ENCODE data around the gene FUZ. TPM values are rescaled to one million over a fixed set of nuclear protein-coding genes. Genes with fewer than 3 reads are reported as not detected.

Gene FUZ
- polyA plus RNA-seq, 1 donor from 2014 or later, result 35.4 TPM

DNA sequence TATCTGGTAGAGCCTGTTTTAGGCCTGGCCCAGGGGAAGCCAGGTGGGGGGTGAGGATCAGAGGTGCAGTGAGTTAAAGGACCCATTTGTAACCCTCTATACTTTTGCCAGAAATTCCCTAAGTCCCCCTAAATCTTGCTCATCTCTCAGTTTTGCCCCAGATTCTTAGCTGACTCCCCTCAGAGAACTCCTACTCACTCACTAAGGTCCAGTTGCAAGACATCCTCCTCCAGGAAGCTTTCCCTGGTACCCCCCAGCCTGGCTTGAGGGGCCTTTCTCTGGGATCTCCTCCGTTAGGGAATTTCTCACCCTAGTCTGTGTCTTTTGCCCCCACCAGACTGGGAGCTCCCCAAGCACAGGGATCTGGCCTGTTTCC lies 51.9 kb downstream of the FUZ start:
- H3K27ac ChIP-seq (ENCODE audit: low read length), result no peak overlapping the region
- no peaks in the 10 kb centered on the region for H4K20me1 ChIP-seq (ENCODE audit: insufficient read depth)
- no peaks in the 10 kb centered on the region for H3F3A ChIP-seq (ENCODE audit: insufficient read depth, low read length, poor library complexity, severe bottlenecking)
- H3K27me3 ChIP-seq (ENCODE audit: insufficient read depth, low read depth, low read length), result no peaks in the 10 kb centered on the region
- H3K9me2 ChIP-seq (ENCODE audit: insufficient read depth, low read length), result no peaks in the 10 kb centered on the region
- no peaks in the 10 kb centered on the region for H3K79me2 ChIP-seq (replicated peaks; ENCODE audit: insufficient read depth, low read length)
- H3K4me2 ChIP-seq (ENCODE audit: low read length), result no peak overlapping the region
- no peak overlapping the region for H2AFZ ChIP-seq (ENCODE audit: low read depth, low read length)
- no peak overlapping the region for H3K4me3 ChIP-seq (ENCODE audit: low read length)
- H3K9me3 ChIP-seq (ENCODE audit: low read length), result no peaks in the 10 kb centered on the region
- TF ChIP-seq REST (IDR thresholded peaks at IDR 0.05; ENCODE audit: borderline replicate concordance) (no peak), POLR2AphosphoS5 (IDR thresholded peaks at IDR 0.05) (no peak), SMC3 (conservative IDR thresholded peaks at IDR 0.05; ENCODE audit: poor library complexity) (no peak), MXI1 (conservative IDR thresholded peaks at IDR 0.05; ENCODE audit: poor library complexity, severe bottlenecking) (no peak), EP300 (conservative IDR thresholded peaks at IDR 0.05; ENCODE audit: poor library complexity, severe bottlenecking) (no peak), TAF1 (IDR thresholded peaks at IDR 0.05; ENCODE audit: low read depth) (no peak), EZH2 (IDR thresholded peaks at IDR 0.05; ENCODE audit: borderline replicate concordance, insufficient read depth, low read length, poor library complexity, severe bottlenecking) (no peak), RAD21 (conservative IDR thresholded peaks at IDR 0.05) (no peak)
- TF ChIP-seq, protein P1, sequence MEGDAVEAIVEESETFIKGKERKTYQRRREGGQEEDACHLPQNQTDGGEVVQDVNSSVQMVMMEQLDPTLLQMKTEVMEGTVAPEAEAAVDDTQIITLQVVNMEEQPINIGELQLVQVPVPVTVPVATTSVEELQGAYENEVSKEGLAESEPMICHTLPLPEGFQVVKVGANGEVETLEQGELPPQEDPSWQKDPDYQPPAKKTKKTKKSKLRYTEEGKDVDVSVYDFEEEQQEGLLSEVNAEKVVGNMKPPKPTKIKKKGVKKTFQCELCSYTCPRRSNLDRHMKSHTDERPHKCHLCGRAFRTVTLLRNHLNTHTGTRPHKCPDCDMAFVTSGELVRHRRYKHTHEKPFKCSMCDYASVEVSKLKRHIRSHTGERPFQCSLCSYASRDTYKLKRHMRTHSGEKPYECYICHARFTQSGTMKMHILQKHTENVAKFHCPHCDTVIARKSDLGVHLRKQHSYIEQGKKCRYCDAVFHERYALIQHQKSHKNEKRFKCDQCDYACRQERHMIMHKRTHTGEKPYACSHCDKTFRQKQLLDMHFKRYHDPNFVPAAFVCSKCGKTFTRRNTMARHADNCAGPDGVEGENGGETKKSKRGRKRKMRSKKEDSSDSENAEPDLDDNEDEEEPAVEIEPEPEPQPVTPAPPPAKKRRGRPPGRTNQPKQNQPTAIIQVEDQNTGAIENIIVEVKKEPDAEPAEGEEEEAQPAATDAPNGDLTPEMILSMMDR (IDR thresholded peaks at IDR 0.05; ENCODE audit: poor library complexity, severe bottlenecking), result no peak
- no peaks in the 10 kb centered on the region for H3K36me3 ChIP-seq (ENCODE audit: insufficient read depth, low read length)
- no peak overlapping the region for H3K9ac ChIP-seq (ENCODE audit: low read length)

- Histone ChIP-seq H3K4me2 (ENCODE audit: low read length) (no peak overlapping the region), H3K4me3 (ENCODE audit: low read length) (no peak overlapping the region), H3K27ac (ENCODE audit: low read length) (no peak overlapping the region), H3K9me2 (ENCODE audit: insufficient read depth, low read length) (no peaks in the 10 kb centered on the region), H2AFZ (ENCODE audit: low read depth, low read length) (no peak overlapping the region), H4K20me1 (ENCODE audit: insufficient read depth) (no peaks in the 10 kb centered on the region), H3K36me3 (ENCODE audit: insufficient read depth, low read length) (no peaks in the 10 kb centered on the region), H3F3A (ENCODE audit: insufficient read depth, low read length, poor library complexity, severe bottlenecking) (no peaks in the 10 kb centered on the region), H3K27me3 (ENCODE audit: insufficient read depth, low read depth, low read length) (no peaks in the 10 kb centered on the region), H3K79me2 (replicated peaks; ENCODE audit: insufficient read depth, low read length) (no peaks in the 10 kb centered on the region), H3K9ac (ENCODE audit: low read length) (no peak overlapping the region), H3K9me3 (ENCODE audit: low read length) (no peaks in the 10 kb centered on the region)
- no peak for TF ChIP-seq SMC3 (conservative IDR thresholded peaks at IDR 0.05; ENCODE audit: poor library complexity)
These were observed 54.8 kb downstream of the FUZ start for GRCh38 chr19:49758292-49758691.

Small RNA genes lying within 50 kb of the gene (small RNA-seq; reads per million reads assigned to genes)
- 0 to 0.46 (median 0) reads per million in 3 experiments for gene MIR4749
- 0 to 0.55 (median 0) reads per million in 3 experiments for gene MIR6799
- gene RNU6-841P, result 0.90 to 1.6 (median 0.92) reads per million in 3 experiments

Other genes with a start within 250 kb of the FUZ start
- 129 and 153 TPM in 2 replicates for gene NOSIP, start 232.7 kb downstream of the FUZ start, polyA plus RNA-seq
- not detected in 2 replicates for gene PRRG2, start 232.0 kb downstream of the FUZ start, polyA plus RNA-seq
- gene PRR12, start 222.1 kb downstream of the FUZ start, polyA plus RNA-seq, result 1.2 and 1.7 TPM in 2 replicates
- gene RRAS, start 173.1 kb downstream of the FUZ start, polyA plus RNA-seq, result 1.2 TPM in 1 of 2 replicates, not detected in the other
- gene SCAF1, start 171.1 kb downstream of the FUZ start, polyA plus RNA-seq, result 11.9 and 12.8 TPM in 2 replicates
- 31.3 and 39.4 TPM in 2 replicates for gene IRF3, start 147.4 kb downstream of the FUZ start, polyA plus RNA-seq
- gene BCL2L12, start 147.4 kb downstream of the FUZ start, polyA plus RNA-seq, result 1.1 TPM in 1 of 2 replicates, not detected in the other
- gene PRMT1, start 136.0 kb downstream of the FUZ start, polyA plus RNA-seq, result 610 and 682 TPM in 2 replicates
- gene ADM5, start 123.7 kb downstream of the FUZ start, polyA plus RNA-seq, result 6.7 and 7.2 TPM in 2 replicates
- gene CPT1C, start 122.2 kb downstream of the FUZ start, polyA plus RNA-seq, result 204 and 240 TPM in 2 replicates
- gene TSKS, start 50.0 kb downstream of the FUZ start, polyA plus RNA-seq, result not detected in 2 replicates
- 40.8 and 53.4 TPM in 2 replicates for gene AP2A1, start 46.3 kb downstream of the FUZ start, polyA plus RNA-seq
- 18.9 and 22.0 TPM in 2 replicates for gene MED25, start 5.0 kb upstream of the FUZ start, polyA plus RNA-seq
- gene PTOV1, start 37.9 kb upstream of the FUZ start, polyA plus RNA-seq, result 199 and 288 TPM in 2 replicates
- gene PNKP, start 54.3 kb upstream of the FUZ start, polyA plus RNA-seq, result 43.1 and 43.6 TPM in 2 replicates
- gene AKT1S1, start 64.1 kb upstream of the FUZ start, polyA plus RNA-seq, result 4.8 and 7.4 TPM in 2 replicates
- gene TBC1D17, start 64.4 kb upstream of the FUZ start, polyA plus RNA-seq, result 13.1 and 13.2 TPM in 2 replicates
- not detected in 2 replicates for gene IL4I1, start 83.6 kb upstream of the FUZ start, polyA plus RNA-seq
- gene ATF5, start 115.9 kb upstream of the FUZ start, polyA plus RNA-seq, result 16.1 and 18.9 TPM in 2 replicates
- 24.9 and 32.2 TPM in 2 replicates for gene NUP62, start 116.2 kb upstream of the FUZ start, polyA plus RNA-seq
- gene SIGLEC11, start 147.9 kb upstream of the FUZ start, polyA plus RNA-seq, result not detected in 2 replicates
- 35.3 and 47.3 TPM in 2 replicates for gene VRK3, start 212.1 kb upstream of the FUZ start, polyA plus RNA-seq
- 8.4 and 11.7 TPM in 2 replicates for gene ZNF473, start 212.7 kb upstream of the FUZ start, polyA plus RNA-seq

Measured in neural cell (in vitro differentiated cells).